Measurements from ENCODE around the gene SCGB1C1. TPM values are rescaled to one million over a fixed set of nuclear protein-coding genes. Genes with fewer than 3 reads are reported as not detected.

Gene SCGB1C1
- total and polyA plus RNA-seq, 9 of the 15 experiments (the other 6 are each of a cell fraction or from before 2014, with no cell fraction given) = not detected

- Histone ChIP-seq H3K27me3 (ENCODE audit: control insufficient read depth in 2 of 2, insufficient read depth in 2 of 2, low read length in 2 of 2) (no peaks in the 10 kb centered on the region; a peak in 1 of 5 replicates), H3K9me1 (ENCODE audit: control insufficient read depth, insufficient read depth, low read length) (peaks cover 10% of the 10 kb centered on the region), H3K4me3 (no peak overlapping the region), H4K20me1 (replicated peaks; ENCODE audit: control insufficient read depth, insufficient read depth, low read length) (peaks cover 18% of the 10 kb centered on the region; the same call in 1 of the 2 replicates), H3K9ac (ENCODE audit: insufficient read depth in 1 of 2, low read depth in 2 of 2, low read length in 2 of 2) (peak overlapping the region in 1 of 2 experiments; percentile 64; a peak in 1 of 4 replicates), H3K79me2 (ENCODE audit: control insufficient read depth, insufficient read depth, low read length) (peaks cover 36% of the 10 kb centered on the region), H3K9me3 (replicated peaks; ENCODE audit: control insufficient read depth, insufficient read depth, low read depth, low read length) (no peaks in the 10 kb centered on the region), H3K4me2 (ENCODE audit: insufficient read depth, low read length) (no peak overlapping the region), H3K36me3 (ENCODE audit: control insufficient read depth, insufficient read depth, low read length) (peaks cover 72% of the 10 kb centered on the region), H2AFZ (ENCODE audit: low read depth, low read length) (no peak overlapping the region), H3K27ac (ENCODE audit: extremely low read depth, low read depth, low read length) (no peak overlapping the region), H3K4me1 (replicated peaks in 1 of 2; ENCODE audit: control insufficient read depth in 2 of 2, insufficient read depth in 2 of 2, low read length in 2 of 2) (peaks cover 24 to 37% of the 10 kb centered on the region in 2 experiments; a peak in 4 of 5 replicates)
- in situ Hi-C loops (cut with MboI) = loop anchor here (10.0 kb wide), 1 partner anchor 152 kb away; the partner anchor contains the start of gene B4GALNT4
- TF ChIP-seq, protein P1, sequence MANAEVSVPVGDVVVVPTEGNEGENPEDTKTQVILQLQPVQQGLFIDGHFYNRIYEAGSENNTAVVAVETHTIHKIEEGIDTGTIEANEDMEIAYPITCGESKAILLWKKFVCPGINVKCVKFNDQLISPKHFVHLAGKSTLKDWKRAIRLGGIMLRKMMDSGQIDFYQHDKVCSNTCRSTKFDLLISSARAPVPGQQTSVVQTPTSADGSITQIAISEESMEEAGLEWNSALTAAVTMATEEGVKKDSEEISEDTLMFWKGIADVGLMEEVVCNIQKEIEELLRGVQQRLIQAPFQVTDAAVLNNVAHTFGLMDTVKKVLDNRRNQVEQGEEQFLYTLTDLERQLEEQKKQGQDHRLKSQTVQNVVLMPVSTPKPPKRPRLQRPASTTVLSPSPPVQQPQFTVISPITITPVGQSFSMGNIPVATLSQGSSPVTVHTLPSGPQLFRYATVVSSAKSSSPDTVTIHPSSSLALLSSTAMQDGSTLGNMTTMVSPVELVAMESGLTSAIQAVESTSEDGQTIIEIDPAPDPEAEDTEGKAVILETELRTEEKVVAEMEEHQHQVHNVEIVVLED (CRISPR knock-in tag; IDR thresholded peaks at IDR 0.05) = no peak
- TF ChIP-seq POLR2G (IDR thresholded peaks at IDR 0.05; ENCODE audit: low read depth, low read length) (peak; percentile 56), ESRRB (CRISPR knock-in tag; IDR thresholded peaks at IDR 0.05; ENCODE audit: borderline replicate concordance) (no peak), USF2 (CRISPR knock-in tag; IDR thresholded peaks at IDR 0.05) (no peak), THRA (IDR thresholded peaks at IDR 0.05) (no peak), RBFOX2 (IDR thresholded peaks at IDR 0.05; ENCODE audit: low read depth, low read length) (peak; percentile 49; the same call in 1 of the 2 replicates), SMARCB1 (IDR thresholded peaks at IDR 0.05; ENCODE audit: insufficient read length, low read depth) (no peak), ARID2 (IDR thresholded peaks at IDR 0.05) (no peak), TEAD4 (IDR thresholded peaks at IDR 0.05; ENCODE audit: low read length) (no peak), TEAD4 (CRISPR knock-in tag; IDR thresholded peaks at IDR 0.05; ENCODE audit: borderline replicate concordance) (no peak)
- 97% methylated on average over 17 of the region's 17 CpGs for WGBS (ENCODE audit: insufficient coverage, low coverage, missing lambda C conversion rate)
- ChIA-PET CTCF (ENCODE audit: low intra/inter-chr PET ratio) (no interaction called here), POLR2A (interaction anchor here (0.5 to 1.6 kb wide), 4 partner anchors 10 to 1234 kb away, joined by 3 to 6 read pairs (median 3); no protein-coding TSS in a partner anchor)
- ATAC-seq = no peak
- no peak for DNase-seq (ENCODE audit: extremely low read depth in 1 of 4, low spot score in 3 of 4)
- no TSS peak for BruUV-seq (replicated peaks)
- FAIRE-seq = no peak
- intact Hi-C loops (cut with micrococcal nuclease) = no loop called here
These were observed 19.5 kb downstream of the SCGB1C1 start for GRCh38 chr11:212150-213100.

Measured in K562 (cell line).